ENCODE measurements around the gene FAM124A.

Gene FAM124A

GRCh38 chr13:51235756-51236490, 13.7 kb downstream of the FAM124A start:
- in situ Hi-C loops (cut with HindIII; ENCODE audit: low pct_ligation_motif_present, low pct_unique_long_range_greater_than_20kb, low sequenced_read_pairs) = no loop called here
- no peak for DNase-seq

GRCh38 chr13:51236491-51236792, 14.2 kb downstream of the FAM124A start:
- in situ Hi-C loops (cut with HindIII; ENCODE audit: low pct_ligation_motif_present, low pct_unique_long_range_greater_than_20kb, low sequenced_read_pairs) = no loop called here
- DNase-seq = no peak

GRCh38 chr13:51237386-51237785, 15.2 kb downstream of the FAM124A start:
- in situ Hi-C loops (cut with HindIII; ENCODE audit: low pct_ligation_motif_present, low pct_unique_long_range_greater_than_20kb, low sequenced_read_pairs) = no loop called here
- no peak for DNase-seq

GRCh38 chr13:51237887-51238286, 15.7 kb downstream of the FAM124A start:
- no peak for DNase-seq
- in situ Hi-C loops (cut with HindIII; ENCODE audit: low pct_ligation_motif_present, low pct_unique_long_range_greater_than_20kb, low sequenced_read_pairs) = no loop called here

- no peak for DNase-seq
- in situ Hi-C loops (cut with HindIII; ENCODE audit: low pct_ligation_motif_present, low pct_unique_long_range_greater_than_20kb, low sequenced_read_pairs) = no loop called here
Measured at GRCh38 chr13:51240178-51240577, 18.0 kb downstream of the FAM124A start.

- in situ Hi-C loops (cut with HindIII; ENCODE audit: low pct_ligation_motif_present, low pct_unique_long_range_greater_than_20kb, low sequenced_read_pairs) = no loop called here
- DNase-seq = no peak
Measured at GRCh38 chr13:51240958-51241357, 18.8 kb downstream of the FAM124A start.

GRCh38 chr13:51241720-51242119, 19.5 kb downstream of the FAM124A start:
- DNase-seq = no peak
- in situ Hi-C loops (cut with HindIII; ENCODE audit: low pct_ligation_motif_present, low pct_unique_long_range_greater_than_20kb, low sequenced_read_pairs) = no loop called here

GRCh38 chr13:51243227-51243626, 21.0 kb downstream of the FAM124A start:
- in situ Hi-C loops (cut with HindIII; ENCODE audit: low pct_ligation_motif_present, low pct_unique_long_range_greater_than_20kb, low sequenced_read_pairs) = no loop called here
- no peak for DNase-seq

GRCh38 chr13:51243832-51244231, 21.6 kb downstream of the FAM124A start:
- DNase-seq = no peak
- in situ Hi-C loops (cut with HindIII; ENCODE audit: low pct_ligation_motif_present, low pct_unique_long_range_greater_than_20kb, low sequenced_read_pairs) = no loop called here

- no peak for DNase-seq
- in situ Hi-C loops (cut with HindIII; ENCODE audit: low pct_ligation_motif_present, low pct_unique_long_range_greater_than_20kb, low sequenced_read_pairs) = no loop called here
Measured at GRCh38 chr13:51244637-51245405, 22.6 kb downstream of the FAM124A start.

- DNase-seq = no peak
- in situ Hi-C loops (cut with HindIII; ENCODE audit: low pct_ligation_motif_present, low pct_unique_long_range_greater_than_20kb, low sequenced_read_pairs) = no loop called here
Measured at GRCh38 chr13:51245583-51245982, 23.4 kb downstream of the FAM124A start.

GRCh38 chr13:51246025-51246417, 23.8 kb downstream of the FAM124A start:
- DNase-seq = no peak
- in situ Hi-C loops (cut with HindIII; ENCODE audit: low pct_ligation_motif_present, low pct_unique_long_range_greater_than_20kb, low sequenced_read_pairs) = no loop called here

GRCh38 chr13:51246418-51247277, 24.4 kb downstream of the FAM124A start:
- no peak for DNase-seq
- in situ Hi-C loops (cut with HindIII; ENCODE audit: low pct_ligation_motif_present, low pct_unique_long_range_greater_than_20kb, low sequenced_read_pairs) = no loop called here

GRCh38 chr13:51249255-51249654, 27.1 kb downstream of the FAM124A start:
- in situ Hi-C loops (cut with HindIII; ENCODE audit: low pct_ligation_motif_present, low pct_unique_long_range_greater_than_20kb, low sequenced_read_pairs) = no loop called here
- DNase-seq = no peak

- in situ Hi-C loops (cut with HindIII; ENCODE audit: low pct_ligation_motif_present, low pct_unique_long_range_greater_than_20kb, low sequenced_read_pairs) = no loop called here
- DNase-seq = no peak
Measured at GRCh38 chr13:51249770-51250741, 27.9 kb downstream of the FAM124A start.

GRCh38 chr13:51251480-51251879, 29.3 kb downstream of the FAM124A start:
- in situ Hi-C loops (cut with HindIII; ENCODE audit: low pct_ligation_motif_present, low pct_unique_long_range_greater_than_20kb, low sequenced_read_pairs) = no loop called here
- DNase-seq = no peak

- no peak for DNase-seq
- in situ Hi-C loops (cut with HindIII; ENCODE audit: low pct_ligation_motif_present, low pct_unique_long_range_greater_than_20kb, low sequenced_read_pairs) = no loop called here
Measured at GRCh38 chr13:51252954-51253532, 30.8 kb downstream of the FAM124A start.

- DNase-seq = no peak
- in situ Hi-C loops (cut with HindIII; ENCODE audit: low pct_ligation_motif_present, low pct_unique_long_range_greater_than_20kb, low sequenced_read_pairs) = no loop called here
Measured at GRCh38 chr13:51255556-51255955, 33.4 kb downstream of the FAM124A start.
